ENCODE measurements around the gene APBB1.

Gene APBB1

DNA sequence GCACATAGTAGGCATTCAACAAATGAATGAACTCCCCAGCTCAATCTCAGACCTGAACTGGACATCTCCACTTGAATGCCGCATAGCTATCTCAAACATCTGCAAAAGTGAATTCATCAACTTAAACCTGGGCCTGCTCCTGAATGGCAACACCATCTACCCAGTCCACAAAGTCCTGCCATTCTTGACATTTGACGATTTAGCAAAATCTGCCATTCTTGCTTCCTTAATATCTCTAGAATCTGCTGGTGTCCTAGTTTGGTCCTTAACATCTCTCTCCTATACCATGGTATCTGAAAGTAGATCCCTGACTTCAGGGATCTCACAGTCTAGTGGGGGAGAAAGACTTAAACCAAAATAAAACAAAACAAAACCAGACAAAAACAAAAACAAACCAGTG, 34.3 kb upstream of the APBB1 start:
- DNase-seq (ENCODE audit: low read depth): no peak
- no peak overlapping the region for H3K4me3 ChIP-seq (ENCODE audit: low read depth, low read length)
- TF ChIP-seq, protein P1, sequence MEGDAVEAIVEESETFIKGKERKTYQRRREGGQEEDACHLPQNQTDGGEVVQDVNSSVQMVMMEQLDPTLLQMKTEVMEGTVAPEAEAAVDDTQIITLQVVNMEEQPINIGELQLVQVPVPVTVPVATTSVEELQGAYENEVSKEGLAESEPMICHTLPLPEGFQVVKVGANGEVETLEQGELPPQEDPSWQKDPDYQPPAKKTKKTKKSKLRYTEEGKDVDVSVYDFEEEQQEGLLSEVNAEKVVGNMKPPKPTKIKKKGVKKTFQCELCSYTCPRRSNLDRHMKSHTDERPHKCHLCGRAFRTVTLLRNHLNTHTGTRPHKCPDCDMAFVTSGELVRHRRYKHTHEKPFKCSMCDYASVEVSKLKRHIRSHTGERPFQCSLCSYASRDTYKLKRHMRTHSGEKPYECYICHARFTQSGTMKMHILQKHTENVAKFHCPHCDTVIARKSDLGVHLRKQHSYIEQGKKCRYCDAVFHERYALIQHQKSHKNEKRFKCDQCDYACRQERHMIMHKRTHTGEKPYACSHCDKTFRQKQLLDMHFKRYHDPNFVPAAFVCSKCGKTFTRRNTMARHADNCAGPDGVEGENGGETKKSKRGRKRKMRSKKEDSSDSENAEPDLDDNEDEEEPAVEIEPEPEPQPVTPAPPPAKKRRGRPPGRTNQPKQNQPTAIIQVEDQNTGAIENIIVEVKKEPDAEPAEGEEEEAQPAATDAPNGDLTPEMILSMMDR (conservative IDR thresholded peaks at IDR 0.05; ENCODE audit: low read depth, low read length): no peak

DNA sequence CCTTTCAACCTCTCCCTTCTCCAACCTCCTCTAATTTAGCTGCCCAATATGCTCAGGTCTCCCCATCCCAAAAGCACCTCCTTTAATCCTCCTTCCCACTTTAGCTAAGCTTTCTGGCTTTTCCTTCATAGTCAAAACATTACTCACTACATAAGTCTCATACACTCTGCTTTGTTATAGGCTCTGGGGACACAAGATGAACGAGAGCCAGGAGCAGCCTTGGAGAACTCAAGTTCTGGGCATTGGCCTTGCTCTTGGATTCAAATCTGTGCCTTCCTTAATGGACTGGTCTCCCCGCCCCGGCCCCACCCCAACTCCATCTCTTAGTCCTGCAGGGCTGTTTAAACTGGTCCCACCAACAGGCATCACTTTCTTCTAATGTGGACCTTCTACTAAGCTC, 33.3 kb upstream of the APBB1 start:
- DNase-seq (ENCODE audit: low read depth): no peak
- TF ChIP-seq, protein P1 (conservative IDR thresholded peaks at IDR 0.05; ENCODE audit: low read depth, low read length): no peak
- no peak overlapping the region for H3K4me3 ChIP-seq (ENCODE audit: low read depth, low read length)

DNA sequence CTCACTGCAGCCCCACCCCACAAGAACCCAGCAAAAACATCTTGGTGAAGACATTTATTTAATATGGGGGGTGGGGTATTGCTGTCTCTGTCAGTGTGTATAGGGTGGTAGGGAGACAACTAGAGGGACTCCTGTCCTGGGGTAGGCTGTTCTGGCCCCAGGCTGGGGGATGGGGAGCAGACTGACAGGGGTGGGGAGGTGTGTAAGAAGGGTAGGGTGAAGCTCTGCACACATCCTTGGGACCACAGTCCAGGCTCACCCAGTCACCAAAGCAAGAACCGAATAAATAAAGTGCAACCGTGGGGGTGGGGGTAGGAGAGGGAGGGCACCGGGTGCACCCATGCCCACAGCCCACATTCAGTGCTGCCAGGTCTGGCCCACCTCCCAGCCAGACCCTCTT, 29.7 kb upstream of the APBB1 start:
- TF ChIP-seq, protein P1 (conservative IDR thresholded peaks at IDR 0.05; ENCODE audit: low read depth, low read length): no peak
- DNase-seq (ENCODE audit: low read depth): no peak

DNA sequence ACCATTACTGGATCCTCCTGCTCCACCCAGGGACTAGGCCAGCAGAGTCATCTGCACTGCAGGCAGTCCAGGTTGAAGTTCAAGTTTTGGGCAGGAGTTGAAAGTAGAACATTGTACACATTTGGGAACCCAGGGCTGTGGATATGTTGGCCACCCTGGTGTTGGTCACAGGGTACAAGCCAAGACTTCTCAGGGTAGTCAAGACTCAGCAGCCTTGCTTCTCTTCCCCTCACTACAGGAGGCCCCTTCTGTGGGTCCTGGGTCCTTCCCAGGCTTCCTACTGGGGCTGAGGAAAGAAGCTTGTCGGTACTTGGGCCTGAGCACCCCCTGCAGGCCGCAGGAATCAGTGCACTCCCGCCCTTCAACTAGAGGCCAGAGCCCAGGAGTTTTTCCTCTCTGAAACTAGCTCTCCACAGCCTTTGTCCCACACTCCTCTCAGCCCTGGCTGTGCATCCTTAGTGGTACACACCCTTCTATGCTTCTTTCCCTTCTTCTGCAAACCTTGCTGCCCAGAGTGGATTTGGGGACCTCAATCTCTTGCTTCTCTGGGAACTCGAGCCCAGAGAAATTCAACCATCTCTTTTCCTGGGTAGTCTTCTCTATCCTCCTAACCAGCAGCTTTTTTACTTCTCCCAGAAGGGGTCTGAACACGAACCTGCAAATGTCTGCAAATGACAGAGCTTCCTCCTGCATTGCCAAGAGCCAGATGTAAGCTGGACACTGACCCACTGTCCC, 24.5 kb upstream of the APBB1 start:
- TF ChIP-seq, protein P1 (conservative IDR thresholded peaks at IDR 0.05; ENCODE audit: low read depth, low read length): peak; percentile 94
- peak; percentile 82 for DNase-seq (ENCODE audit: low read depth)
- H3K4me3 ChIP-seq (ENCODE audit: low read depth, low read length): no peak overlapping the region

More for the DNA sequence above, 29.7 kb upstream of the APBB1 start:
- H3K4me3 ChIP-seq (ENCODE audit: low read depth, low read length): no peak overlapping the region

DNA sequence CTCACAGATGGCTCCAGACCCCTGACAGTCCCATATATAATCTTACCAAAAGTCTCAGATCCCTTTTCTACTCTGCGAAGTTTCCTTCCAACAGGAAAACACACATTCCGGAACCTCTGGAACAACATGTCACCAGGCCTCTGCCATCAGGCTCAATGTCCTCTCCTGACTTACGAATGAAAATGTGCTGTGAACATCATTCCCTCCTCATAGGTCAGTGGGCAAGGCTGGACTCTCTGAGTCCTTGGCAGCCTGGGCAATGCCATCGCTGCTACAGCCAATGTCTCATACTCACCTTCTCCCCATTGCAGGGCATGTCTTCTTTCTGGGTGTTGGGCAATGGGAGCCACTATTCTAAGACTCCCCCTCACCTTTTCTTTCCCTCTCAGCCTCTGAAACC, 23.5 kb upstream of the APBB1 start:
- DNase-seq (ENCODE audit: low read depth): no peak
- no peak overlapping the region for H3K4me3 ChIP-seq (ENCODE audit: low read depth, low read length)

DNA sequence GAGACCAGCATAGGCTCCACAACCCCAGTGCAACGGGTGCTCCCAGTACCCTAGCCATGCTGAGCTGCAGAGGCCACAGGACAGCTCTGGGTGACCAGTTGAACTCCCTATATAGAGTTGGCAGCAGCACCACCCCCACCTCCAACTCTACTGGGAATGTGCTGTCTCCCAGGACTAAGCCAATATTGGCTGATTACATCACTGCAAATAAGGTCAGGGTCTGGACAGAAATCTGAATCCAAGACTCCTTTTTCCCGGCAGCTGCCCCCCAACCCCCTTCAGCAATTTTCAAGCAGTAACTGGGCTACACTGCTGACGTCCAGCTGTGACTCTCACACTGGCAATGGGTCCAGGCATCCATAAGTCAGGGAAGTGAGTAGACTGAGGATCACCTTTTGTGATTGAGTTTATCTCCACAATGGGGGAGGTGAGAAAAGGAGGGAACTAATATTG, 22.0 kb upstream of the APBB1 start, which contains the start of gene HPX:
Gene HPX (minus strand): TSS at position 82 of the 453 bp plus-strand sequence. CDS start 24 bp downstream, at position 58.
- H3K4me3 ChIP-seq (ENCODE audit: low read depth, low read length): no peak within 1 kb of the TSS
- TF ChIP-seq, protein P1 (conservative IDR thresholded peaks at IDR 0.05; ENCODE audit: low read depth, low read length): no peak
- DNase-seq (ENCODE audit: low read depth): no peak

More for the DNA sequence above, 23.5 kb upstream of the APBB1 start:
- TF ChIP-seq, protein P1 (conservative IDR thresholded peaks at IDR 0.05; ENCODE audit: low read depth, low read length): no peak

Data from choroid plexus epithelial cell (primary cell).